Measurements from ENCODE around the gene CRELD1. TPM values are rescaled to one million over a fixed set of nuclear protein-coding genes. Genes with fewer than 3 reads are reported as not detected.

CRELD1 gene
- total RNA-seq, 1 donor from 2014 or later = 58.0 TPM

GRCh38 chr3:9918261-9919038 is 15.2 kb upstream of the CRELD1 start:
- no peak overlapping the region for H3K4me3 ChIP-seq (ENCODE audit: low read depth, low read length)
- no peaks in the 10 kb centered on the region for H3K36me3 ChIP-seq (ENCODE audit: control insufficient read depth, insufficient read depth, low read length)
- TF ChIP-seq, protein P1, sequence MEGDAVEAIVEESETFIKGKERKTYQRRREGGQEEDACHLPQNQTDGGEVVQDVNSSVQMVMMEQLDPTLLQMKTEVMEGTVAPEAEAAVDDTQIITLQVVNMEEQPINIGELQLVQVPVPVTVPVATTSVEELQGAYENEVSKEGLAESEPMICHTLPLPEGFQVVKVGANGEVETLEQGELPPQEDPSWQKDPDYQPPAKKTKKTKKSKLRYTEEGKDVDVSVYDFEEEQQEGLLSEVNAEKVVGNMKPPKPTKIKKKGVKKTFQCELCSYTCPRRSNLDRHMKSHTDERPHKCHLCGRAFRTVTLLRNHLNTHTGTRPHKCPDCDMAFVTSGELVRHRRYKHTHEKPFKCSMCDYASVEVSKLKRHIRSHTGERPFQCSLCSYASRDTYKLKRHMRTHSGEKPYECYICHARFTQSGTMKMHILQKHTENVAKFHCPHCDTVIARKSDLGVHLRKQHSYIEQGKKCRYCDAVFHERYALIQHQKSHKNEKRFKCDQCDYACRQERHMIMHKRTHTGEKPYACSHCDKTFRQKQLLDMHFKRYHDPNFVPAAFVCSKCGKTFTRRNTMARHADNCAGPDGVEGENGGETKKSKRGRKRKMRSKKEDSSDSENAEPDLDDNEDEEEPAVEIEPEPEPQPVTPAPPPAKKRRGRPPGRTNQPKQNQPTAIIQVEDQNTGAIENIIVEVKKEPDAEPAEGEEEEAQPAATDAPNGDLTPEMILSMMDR (IDR thresholded peaks at IDR 0.05; ENCODE audit: insufficient read depth, low read length, poor library complexity, severe bottlenecking) = no peak
- no peak for DNase-seq (ENCODE audit: low read depth)
- no peaks in the 10 kb centered on the region for H3K27me3 ChIP-seq (ENCODE audit: control insufficient read depth, insufficient read depth, low read length)

DNA sequence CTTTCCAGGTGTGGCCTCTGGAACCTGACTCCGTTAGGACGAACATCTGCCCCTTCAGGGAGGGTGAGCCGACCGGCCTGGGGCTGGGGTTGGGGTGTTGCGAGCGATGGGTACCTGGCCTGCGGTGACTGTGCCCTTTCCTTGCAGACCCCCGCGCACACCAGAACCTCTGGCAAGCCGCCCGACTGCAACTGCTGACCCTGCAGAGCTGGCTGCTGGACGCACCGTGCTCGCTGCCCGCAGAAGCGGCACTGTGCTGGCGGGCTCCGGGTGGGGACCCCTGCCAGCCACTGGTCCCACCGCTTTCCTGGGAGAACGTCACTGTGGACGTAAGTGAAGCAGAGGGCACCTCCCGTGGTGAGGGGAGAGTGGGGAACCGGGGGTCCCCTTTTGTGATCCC is 5.5 kb upstream of the CRELD1 start:
- no peak overlapping the region for H3K4me3 ChIP-seq (ENCODE audit: low read depth, low read length)
- TF ChIP-seq, protein P1 (IDR thresholded peaks at IDR 0.05; ENCODE audit: insufficient read depth, low read length, poor library complexity, severe bottlenecking) = no peak
- H3K36me3 ChIP-seq (ENCODE audit: control insufficient read depth, insufficient read depth, low read length) = no peaks in the 10 kb centered on the region
- no peaks in the 10 kb centered on the region for H3K27me3 ChIP-seq (ENCODE audit: control insufficient read depth, insufficient read depth, low read length)
- DNase-seq (ENCODE audit: low read depth) = no peak

- no peak for DNase-seq (ENCODE audit: low read depth)
- Histone ChIP-seq H3K27me3 (ENCODE audit: control insufficient read depth, insufficient read depth, low read length) (no peaks in the 10 kb centered on the region), H3K4me3 (ENCODE audit: low read depth, low read length) (no peak overlapping the region), H3K36me3 (ENCODE audit: control insufficient read depth, insufficient read depth, low read length) (peaks cover 1% of the 10 kb centered on the region)
- TF ChIP-seq, protein P1 (IDR thresholded peaks at IDR 0.05; ENCODE audit: insufficient read depth, low read length, poor library complexity, severe bottlenecking) = no peak
These were observed 2.7 kb upstream of the CRELD1 start for GRCh38 chr3:9930804-9931418.

DNA sequence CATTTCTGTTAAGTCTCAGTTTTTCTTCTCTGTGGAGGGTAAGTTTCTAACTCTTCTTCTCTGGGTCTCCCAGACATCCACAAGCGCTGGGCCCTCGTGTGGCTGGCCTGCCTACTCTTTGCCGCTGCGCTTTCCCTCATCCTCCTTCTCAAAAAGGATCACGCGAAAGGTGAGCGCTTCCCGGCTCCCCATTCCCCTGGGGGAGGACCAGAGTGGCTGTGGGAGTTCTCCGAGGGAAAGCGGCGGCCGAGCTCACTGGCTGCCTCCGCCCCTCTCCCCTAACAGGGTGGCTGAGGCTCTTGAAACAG is 1.1 kb upstream of the CRELD1 start:
- Histone ChIP-seq H3K27me3 (ENCODE audit: control insufficient read depth, insufficient read depth, low read length) (no peaks in the 10 kb centered on the region), H3K4me3 (ENCODE audit: low read depth, low read length) (peak overlapping the region; percentile 68), H3K36me3 (ENCODE audit: control insufficient read depth, insufficient read depth, low read length) (peaks cover 2% of the 10 kb centered on the region)
- no peak for DNase-seq (ENCODE audit: low read depth)
- TF ChIP-seq, protein P1 (IDR thresholded peaks at IDR 0.05; ENCODE audit: insufficient read depth, low read length, poor library complexity, severe bottlenecking) = no peak

DNA sequence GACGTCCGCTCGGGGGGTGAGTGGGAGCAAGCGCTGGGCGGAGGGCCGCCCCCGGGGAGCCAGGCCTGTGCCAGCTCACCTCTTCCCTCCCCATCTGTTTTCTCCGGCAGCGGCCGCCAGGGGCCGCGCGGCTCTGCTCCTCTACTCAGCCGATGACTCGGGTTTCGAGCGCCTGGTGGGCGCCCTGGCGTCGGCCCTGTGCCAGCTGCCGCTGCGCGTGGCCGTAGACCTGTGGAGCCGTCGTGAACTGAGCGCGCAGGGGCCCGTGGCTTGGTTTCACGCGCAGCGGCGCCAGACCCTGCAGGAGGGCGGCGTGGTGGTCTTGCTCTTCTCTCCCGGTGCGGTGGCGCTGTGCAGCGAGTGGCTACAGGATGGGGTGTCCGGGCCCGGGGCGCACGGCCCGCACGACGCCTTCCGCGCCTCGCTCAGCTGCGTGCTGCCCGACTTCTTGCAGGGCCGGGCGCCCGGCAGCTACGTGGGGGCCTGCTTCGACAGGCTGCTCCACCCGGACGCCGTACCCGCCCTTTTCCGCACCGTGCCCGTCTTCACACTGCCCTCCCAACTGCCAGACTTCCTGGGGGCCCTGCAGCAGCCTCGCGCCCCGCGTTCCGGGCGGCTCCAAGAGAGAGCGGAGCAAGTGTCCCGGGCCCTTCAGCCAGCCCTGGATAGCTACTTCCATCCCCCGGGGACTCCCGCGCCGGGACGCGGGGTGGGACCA is 632 bp upstream of the CRELD1 start:
- DNase-seq (ENCODE audit: low read depth) = no peak
- TF ChIP-seq, protein P1 (IDR thresholded peaks at IDR 0.05; ENCODE audit: insufficient read depth, low read length, poor library complexity, severe bottlenecking) = peak; percentile 76
- peak overlapping the region; percentile 68 for H3K4me3 ChIP-seq (ENCODE audit: low read depth, low read length)
- no peaks in the 10 kb centered on the region for H3K27me3 ChIP-seq (ENCODE audit: control insufficient read depth, insufficient read depth, low read length)
- H3K36me3 ChIP-seq (ENCODE audit: control insufficient read depth, insufficient read depth, low read length) = peaks cover 6% of the 10 kb centered on the region

Measured in kidney epithelial cell (primary cell).